Liver (tissue), 3 donors: ENCODE data around the gene DHRS3.

ENCODE experiments used
- FOXA1 ChIP-seq: IDR thresholded peaks from 2 replicates; pipeline ENCODE4 v1.6.1; 2016; ENCODE audit warnings: antibody characterized with exemption
- JUND ChIP-seq, 2 donors: IDR thresholded peaks; 2 replicates each; pipeline ENCODE4 v1.6.1; 2016; ENCODE audit warnings: antibody characterized with exemption in 2 of 2
- SP1 ChIP-seq: IDR thresholded peaks from 2 replicates; pipeline ENCODE4 v1.6.1; 2018; ENCODE audit warnings: antibody characterized with exemption, mild to moderate bottlenecking
- TF ChIP-seq, protein P1 (sequence below): fragments of 150-350 bp; IDR thresholded peaks from 2 replicates; pipeline ENCODE4 v1.5.1; 2017; ENCODE audit warnings: improper control_type of control experiment, low read depth, low read length; ENCODE audit not compliant: missing input control
- TF ChIP-seq, protein P2 (sequence below): IDR thresholded peaks from 2 replicates; pipeline ENCODE4 v1.6.1; 2016; ENCODE audit warnings: antibody characterized with exemption, mild to moderate bottlenecking
- donor health status: healthy.
- donor health status: healthy.

DNA sequence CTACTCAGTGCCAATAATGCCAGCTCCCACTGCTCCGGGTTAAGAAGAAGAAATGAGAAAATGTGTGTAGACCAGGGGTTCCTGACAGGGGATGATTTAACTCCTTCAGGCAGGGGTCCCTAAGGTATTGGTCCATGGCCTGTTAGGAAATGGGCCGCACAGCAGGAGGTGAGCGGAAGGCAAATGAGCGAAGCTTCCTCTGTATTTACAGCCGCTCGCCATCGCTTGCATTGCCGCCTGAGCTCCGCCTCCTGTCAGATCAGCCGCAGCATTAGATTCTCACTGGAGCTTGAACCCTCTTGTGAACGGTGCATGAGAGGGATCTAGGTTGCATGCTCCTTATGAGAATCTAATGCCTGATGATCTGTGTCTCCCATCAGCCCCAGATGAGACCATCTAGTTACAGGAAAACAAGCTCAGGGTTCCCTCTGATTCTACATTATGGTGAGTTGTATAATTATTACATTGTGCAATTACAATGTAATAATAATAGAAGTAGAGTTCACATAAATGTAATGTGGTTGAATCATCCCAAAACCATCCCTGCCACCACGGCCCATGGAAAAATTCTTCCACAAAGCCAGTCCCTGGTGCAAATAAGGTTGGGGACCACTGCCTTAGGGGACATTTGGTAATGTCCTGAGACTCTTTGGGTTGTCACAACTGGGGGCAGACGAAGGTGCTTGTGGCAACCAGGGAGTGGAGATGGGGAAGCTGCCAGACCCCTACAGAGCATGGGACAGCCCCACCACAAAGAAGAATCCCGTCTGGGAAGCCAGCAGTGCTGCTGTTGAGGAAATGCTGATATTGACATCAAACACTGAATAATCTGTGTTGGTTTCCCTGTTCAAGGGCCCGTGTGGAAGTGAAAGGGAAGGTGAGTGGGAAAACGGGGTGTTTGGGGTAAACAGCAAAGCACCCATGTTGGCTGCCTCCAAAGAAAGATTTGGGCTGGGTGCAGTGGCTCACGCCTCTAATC, 60.8 kb downstream of the DHRS3 start:
- TF ChIP-seq, protein P1, sequence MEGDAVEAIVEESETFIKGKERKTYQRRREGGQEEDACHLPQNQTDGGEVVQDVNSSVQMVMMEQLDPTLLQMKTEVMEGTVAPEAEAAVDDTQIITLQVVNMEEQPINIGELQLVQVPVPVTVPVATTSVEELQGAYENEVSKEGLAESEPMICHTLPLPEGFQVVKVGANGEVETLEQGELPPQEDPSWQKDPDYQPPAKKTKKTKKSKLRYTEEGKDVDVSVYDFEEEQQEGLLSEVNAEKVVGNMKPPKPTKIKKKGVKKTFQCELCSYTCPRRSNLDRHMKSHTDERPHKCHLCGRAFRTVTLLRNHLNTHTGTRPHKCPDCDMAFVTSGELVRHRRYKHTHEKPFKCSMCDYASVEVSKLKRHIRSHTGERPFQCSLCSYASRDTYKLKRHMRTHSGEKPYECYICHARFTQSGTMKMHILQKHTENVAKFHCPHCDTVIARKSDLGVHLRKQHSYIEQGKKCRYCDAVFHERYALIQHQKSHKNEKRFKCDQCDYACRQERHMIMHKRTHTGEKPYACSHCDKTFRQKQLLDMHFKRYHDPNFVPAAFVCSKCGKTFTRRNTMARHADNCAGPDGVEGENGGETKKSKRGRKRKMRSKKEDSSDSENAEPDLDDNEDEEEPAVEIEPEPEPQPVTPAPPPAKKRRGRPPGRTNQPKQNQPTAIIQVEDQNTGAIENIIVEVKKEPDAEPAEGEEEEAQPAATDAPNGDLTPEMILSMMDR: no peak
- TF ChIP-seq JUND (IDR thresholded peaks at IDR 0.05) (no peak), SP1 (no peak), FOXA1 (no peak)
- TF ChIP-seq, protein P2, sequence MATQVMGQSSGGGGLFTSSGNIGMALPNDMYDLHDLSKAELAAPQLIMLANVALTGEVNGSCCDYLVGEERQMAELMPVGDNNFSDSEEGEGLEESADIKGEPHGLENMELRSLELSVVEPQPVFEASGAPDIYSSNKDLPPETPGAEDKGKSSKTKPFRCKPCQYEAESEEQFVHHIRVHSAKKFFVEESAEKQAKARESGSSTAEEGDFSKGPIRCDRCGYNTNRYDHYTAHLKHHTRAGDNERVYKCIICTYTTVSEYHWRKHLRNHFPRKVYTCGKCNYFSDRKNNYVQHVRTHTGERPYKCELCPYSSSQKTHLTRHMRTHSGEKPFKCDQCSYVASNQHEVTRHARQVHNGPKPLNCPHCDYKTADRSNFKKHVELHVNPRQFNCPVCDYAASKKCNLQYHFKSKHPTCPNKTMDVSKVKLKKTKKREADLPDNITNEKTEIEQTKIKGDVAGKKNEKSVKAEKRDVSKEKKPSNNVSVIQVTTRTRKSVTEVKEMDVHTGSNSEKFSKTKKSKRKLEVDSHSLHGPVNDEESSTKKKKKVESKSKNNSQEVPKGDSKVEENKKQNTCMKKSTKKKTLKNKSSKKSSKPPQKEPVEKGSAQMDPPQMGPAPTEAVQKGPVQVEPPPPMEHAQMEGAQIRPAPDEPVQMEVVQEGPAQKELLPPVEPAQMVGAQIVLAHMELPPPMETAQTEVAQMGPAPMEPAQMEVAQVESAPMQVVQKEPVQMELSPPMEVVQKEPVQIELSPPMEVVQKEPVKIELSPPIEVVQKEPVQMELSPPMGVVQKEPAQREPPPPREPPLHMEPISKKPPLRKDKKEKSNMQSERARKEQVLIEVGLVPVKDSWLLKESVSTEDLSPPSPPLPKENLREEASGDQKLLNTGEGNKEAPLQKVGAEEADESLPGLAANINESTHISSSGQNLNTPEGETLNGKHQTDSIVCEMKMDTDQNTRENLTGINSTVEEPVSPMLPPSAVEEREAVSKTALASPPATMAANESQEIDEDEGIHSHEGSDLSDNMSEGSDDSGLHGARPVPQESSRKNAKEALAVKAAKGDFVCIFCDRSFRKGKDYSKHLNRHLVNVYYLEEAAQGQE: no peak
